IMR-90 (cell line): Measurements from ENCODE around the gene PLEKHA8.

Experiments
- CEBPB ChIP-seq: IDR thresholded peaks from 2 replicates; pipeline ENCODE4 v1.6.1; 2012; ENCODE audit warnings: low read depth, low read length, improper control_type of control experiment
- CHD1 ChIP-seq: IDR thresholded peaks from 2 replicates; pipeline ENCODE4 v1.6.1; 2012; ENCODE audit warnings: low read depth, low read length, improper control_type of control experiment
- CTCF ChIP-seq: conservative IDR thresholded peaks from 2 replicates; pipeline ENCODE4 v1.5.1; 2012; ENCODE audit warnings: mild to moderate bottlenecking, low read depth, low read length, improper control_type of control experiment
- ELK1 ChIP-seq: fragments of 150-350 bp; IDR thresholded peaks from 2 replicates; pipeline ENCODE4 v1.6.1; 2016; ENCODE audit warnings: low read depth, mild to moderate bottlenecking, low read length, moderate library complexity, borderline replicate concordance
- FOS ChIP-seq: fragments of 150-350 bp; IDR thresholded peaks from 2 replicates; pipeline ENCODE4 v1.6.1; 2016; ENCODE audit warnings: low read depth, low read length
- MAFK ChIP-seq: IDR thresholded peaks from 2 replicates; pipeline ENCODE4 v1.6.1; 2012; ENCODE audit warnings: low read depth, low read length, improper control_type of control experiment
- MAZ ChIP-seq: IDR thresholded peaks from 2 replicates; pipeline ENCODE4 v1.6.1; 2012; ENCODE audit warnings: low read depth, mild to moderate bottlenecking, low read length, improper control_type of control experiment, moderate library complexity, borderline replicate concordance
- NFE2L2 ChIP-seq: fragments of 150-350 bp; IDR thresholded peaks from 2 replicates; pipeline ENCODE4 v1.6.1; 2016; ENCODE audit warnings: low read depth, mild to moderate bottlenecking, low read length
- POLR2A ChIP-seq: IDR thresholded peaks from 2 replicates; pipeline ENCODE4 v1.6.1; 2012; ENCODE audit warnings: mild to moderate bottlenecking, low read depth, low read length
- RAD21 ChIP-seq: IDR thresholded peaks from 2 replicates; pipeline ENCODE4 v1.6.1; 2012; ENCODE audit warnings: low read length, improper control_type of control experiment
- RCOR1 ChIP-seq: IDR thresholded peaks from 2 replicates; pipeline ENCODE4 v1.6.1; 2012; ENCODE audit warnings: mild to moderate bottlenecking, low read length, improper control_type of control experiment; ENCODE audit not compliant: insufficient replicate concordance
- USF2 ChIP-seq: fragments of 150-350 bp; IDR thresholded peaks from 2 replicates; pipeline ENCODE4 v1.6.1; 2017; ENCODE audit warnings: mild to moderate bottlenecking, antibody characterized with exemption, low read length, low read depth

GRCh38 chr7:30053068-30053467 is 24.9 kb downstream of the PLEKHA8 start:
- TF ChIP-seq RCOR1 (no peak), POLR2A (no peak), CTCF (no peak), USF2 (no peak), ELK1 (no peak), CHD1 (no peak), RAD21 (no peak), CEBPB (no peak), NFE2L2 (no peak), FOS (no peak), MAZ (no peak), MAFK (no peak)
